ENCODE results near the gene HACD3.
"Not testable (repeated sequence)": the region's sequence is repeated elsewhere in the genome, so short reads cannot be mapped to it uniquely, and the experiment has no call there.

Gene HACD3

GRCh38 chr15:65610871-65611718 is 80.8 kb downstream of the HACD3 start, which contains the start of gene INTS14:
Gene INTS14 (minus strand): TSS chr15:65611131. CDS start chr15:65607380, 3,751 bp downstream.
- DNase-seq, result peak; percentile 58

- no peak for DNase-seq
These were observed 81.8 kb downstream of the HACD3 start for GRCh38 chr15:65611888-65612615.

GRCh38 chr15:65612616-65612946 is 82.3 kb downstream of the HACD3 start:
- DNase-seq, result no peak

- no peak for DNase-seq
These were observed 82.9 kb downstream of the HACD3 start for GRCh38 chr15:65612949-65613744.

- DNase-seq, result not testable (repeated sequence)
These were observed 85.6 kb downstream of the HACD3 start for GRCh38 chr15:65615887-65616286.

- no peak for DNase-seq
These were observed 88.4 kb downstream of the HACD3 start for GRCh38 chr15:65618560-65619109.

GRCh38 chr15:65619626-65620290 is 89.5 kb downstream of the HACD3 start:
- no peak for DNase-seq

GRCh38 chr15:65620833-65621232 is 90.6 kb downstream of the HACD3 start:
- DNase-seq, result no peak

GRCh38 chr15:65621638-65622037 is 91.4 kb downstream of the HACD3 start, which contains the start of gene SLC24A1:
Gene SLC24A1 (plus strand): TSS chr15:65621938. CDS start chr15:65624081, 2,143 bp downstream.
- DNase-seq, result no peak

GRCh38 chr15:65623103-65623502 is 92.8 kb downstream of the HACD3 start:
- DNase-seq, result no peak

GRCh38 chr15:65626856-65627255 is 96.6 kb downstream of the HACD3 start:
- DNase-seq, result no peak

Data from NCI-H2029 treated with DMSO at 0.1 percent for 48 hours (cell line).